Ramos (cell line): ENCODE data around the gene LONP1.
"Not testable (repeated sequence)": the region's sequence is repeated elsewhere in the genome, so short reads cannot be mapped to it uniquely, and the experiment has no call there.

Source experiments
- in situ Hi-C: fragments of 300-500 bp; cut with MboI; formaldehyde crosslinking; loops from one replicate; pipeline ENCODE4 v1.14.3; 2022; ENCODE audit warnings: low sequenced_read_pairs; ENCODE audit not compliant: unreplicated experiment

The LONP1 gene

DNA sequence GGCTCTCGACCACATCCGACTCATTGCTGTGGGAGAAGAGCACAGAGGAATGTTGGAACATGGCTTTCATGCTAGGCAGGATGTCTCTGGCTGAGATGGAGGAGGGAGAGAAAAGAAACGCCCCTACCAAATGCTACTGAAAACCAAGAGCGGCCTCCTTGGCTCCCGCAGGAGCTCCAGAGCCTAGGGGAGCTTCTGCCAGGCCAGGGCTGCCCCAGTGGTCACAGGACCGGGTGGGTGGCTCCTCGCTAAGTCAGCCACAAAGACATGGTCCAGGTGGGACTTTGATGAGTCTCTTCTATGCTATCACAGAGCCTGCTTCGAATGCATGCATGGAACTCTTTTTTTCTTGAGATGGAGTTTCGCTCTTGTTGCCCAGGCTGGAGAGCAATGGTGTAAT lies 6.7 kb downstream of the LONP1 start:
- in situ Hi-C loops: no loop called here

DNA sequence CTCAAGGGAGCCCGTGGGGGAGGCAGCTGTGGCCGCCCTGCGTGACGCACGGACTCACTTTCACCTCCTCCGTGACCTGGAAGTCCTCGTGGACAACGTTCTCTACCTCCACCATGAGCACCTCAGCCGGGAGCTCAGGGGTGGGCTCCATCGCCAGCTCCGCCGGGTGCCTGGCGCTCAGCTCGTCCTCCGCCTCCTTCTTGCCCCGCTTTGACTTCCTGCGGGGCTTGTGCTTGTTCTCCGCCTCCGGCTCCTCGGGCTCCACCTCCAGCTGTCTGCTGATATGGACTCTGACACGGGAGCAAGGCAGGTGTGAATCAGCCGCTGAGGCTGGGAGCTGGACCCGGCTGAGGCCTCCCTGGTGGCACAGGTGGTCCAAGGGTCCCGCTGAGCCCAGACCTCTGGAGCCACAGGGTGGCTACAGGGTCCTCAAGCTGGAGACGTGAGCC lies 8.2 kb downstream of the LONP1 start:
- in situ Hi-C loops: no loop called here

DNA sequence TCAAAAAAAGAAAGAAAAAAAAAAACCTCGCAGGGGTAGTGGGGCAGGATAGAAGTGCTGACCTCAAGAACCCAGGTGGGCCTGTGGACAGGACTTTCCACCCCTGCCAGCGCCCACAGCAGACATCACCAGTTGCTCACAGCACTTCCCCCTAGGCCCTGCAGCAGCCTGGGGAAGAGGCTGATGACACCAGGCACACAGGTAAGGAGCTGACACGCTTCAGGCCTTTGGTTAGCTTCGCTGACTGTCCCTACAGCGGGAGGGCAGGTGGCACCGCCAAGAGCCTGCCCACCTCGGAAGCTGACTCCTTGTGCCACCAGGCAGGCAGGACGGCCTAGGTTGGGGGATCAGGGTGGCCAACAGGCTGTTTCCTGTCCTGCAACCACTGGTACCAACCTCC lies 8.9 kb downstream of the LONP1 start:
- in situ Hi-C loops: no loop called here

DNA sequence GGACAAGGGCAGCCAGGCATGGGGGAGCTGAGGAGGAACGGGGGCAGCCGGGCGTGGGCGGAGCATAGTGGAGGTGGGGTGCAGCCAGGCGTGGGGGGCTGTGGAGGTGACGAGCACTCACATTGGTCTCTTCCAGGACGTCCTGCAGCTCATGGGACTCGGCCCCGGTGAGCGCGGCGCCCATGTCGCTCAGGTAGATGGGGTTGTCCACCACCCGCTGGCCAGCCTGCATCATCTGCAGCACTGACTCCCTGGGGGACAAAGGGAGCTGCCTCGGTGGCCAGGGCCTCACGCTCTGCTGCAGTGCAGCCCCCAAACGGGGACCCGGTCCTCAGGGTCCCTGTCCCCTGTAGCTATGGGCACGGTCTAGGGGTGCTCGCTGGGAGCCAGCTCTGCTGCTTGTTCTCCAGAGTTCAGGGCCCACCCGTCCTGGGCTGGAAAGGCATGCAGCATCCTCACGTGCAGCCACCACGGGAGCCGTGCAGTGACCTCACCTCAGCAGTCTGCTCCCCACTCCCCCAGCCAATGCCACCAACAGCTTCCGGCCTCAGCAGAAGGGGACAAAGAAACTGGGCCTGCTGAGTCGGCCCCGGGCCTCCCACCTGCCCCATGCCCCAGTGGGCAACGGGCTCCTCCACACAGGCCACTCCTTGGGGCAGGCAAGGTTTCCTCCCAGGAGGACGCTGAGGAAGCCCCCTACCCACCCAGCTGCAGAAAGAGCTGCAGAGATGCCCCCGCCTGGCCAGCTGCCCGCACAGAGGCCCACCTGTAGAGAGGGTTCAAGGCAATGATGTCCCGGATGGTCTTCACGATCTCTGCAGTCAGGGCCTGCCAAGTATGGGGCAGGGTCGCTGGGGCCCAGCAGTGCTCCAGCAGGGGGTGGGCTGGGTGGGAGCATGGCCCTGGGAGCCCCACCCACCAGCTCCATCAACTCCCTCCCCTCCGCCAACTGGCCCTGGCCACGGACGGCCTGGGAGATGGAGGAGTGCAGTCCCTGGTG lies 12.1 kb downstream of the LONP1 start:
- in situ Hi-C loops: no loop called here

DNA sequence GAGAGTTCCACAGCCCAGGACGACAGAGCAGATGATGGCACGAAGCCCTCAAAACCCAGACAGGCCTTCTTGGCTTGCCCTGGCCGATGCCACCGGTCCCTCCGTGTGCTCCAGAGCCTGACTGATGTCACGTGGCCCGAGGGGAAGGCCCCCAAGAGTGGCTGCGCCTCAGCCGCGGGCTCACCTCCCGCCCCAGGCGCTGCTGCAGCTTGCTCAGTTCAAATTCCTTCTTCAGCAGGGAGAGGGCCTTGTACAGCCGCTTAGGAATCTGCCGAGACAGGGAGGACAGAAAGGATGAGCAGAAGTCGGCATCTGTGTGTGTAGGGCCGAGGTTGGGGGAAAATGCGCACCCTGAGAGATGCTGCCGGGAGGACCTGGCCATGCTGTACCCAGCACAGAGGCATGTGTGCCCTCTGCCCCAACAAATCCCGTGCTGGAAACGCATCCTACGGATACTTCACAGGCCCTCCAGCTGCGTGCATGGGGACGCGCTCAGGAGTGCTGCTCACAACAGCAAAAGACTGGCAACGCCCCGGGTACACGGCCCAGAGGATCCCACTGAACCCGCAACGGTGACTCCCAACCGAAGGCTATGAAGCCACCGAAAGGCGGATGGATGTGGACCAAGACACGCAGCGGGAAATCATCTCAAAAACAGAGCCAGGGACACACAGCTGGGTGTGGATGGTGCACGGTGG lies 12.9 kb downstream of the LONP1 start:
- in situ Hi-C loops: no loop called here

DNA sequence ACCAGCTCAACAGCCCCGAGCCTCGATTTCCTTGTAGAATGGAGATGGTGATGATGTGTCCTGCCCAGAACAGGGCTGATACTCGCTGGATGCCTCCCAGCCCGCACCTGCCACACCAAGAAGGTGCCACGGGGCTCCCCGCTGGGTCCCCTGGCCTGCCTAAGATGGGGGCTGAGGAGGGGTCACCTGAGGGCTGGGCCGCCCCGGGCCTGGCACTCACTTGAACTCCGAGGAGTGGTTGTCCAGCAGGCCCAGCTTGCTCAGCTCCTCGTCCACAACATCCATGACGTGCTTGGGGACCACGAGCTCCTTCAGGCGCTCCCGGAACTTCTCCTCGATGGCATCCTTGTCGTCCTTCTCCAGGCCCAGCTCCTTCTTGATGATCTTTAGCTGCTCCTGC lies 14.4 kb downstream of the LONP1 start:
- in situ Hi-C loops: no loop called here

DNA sequence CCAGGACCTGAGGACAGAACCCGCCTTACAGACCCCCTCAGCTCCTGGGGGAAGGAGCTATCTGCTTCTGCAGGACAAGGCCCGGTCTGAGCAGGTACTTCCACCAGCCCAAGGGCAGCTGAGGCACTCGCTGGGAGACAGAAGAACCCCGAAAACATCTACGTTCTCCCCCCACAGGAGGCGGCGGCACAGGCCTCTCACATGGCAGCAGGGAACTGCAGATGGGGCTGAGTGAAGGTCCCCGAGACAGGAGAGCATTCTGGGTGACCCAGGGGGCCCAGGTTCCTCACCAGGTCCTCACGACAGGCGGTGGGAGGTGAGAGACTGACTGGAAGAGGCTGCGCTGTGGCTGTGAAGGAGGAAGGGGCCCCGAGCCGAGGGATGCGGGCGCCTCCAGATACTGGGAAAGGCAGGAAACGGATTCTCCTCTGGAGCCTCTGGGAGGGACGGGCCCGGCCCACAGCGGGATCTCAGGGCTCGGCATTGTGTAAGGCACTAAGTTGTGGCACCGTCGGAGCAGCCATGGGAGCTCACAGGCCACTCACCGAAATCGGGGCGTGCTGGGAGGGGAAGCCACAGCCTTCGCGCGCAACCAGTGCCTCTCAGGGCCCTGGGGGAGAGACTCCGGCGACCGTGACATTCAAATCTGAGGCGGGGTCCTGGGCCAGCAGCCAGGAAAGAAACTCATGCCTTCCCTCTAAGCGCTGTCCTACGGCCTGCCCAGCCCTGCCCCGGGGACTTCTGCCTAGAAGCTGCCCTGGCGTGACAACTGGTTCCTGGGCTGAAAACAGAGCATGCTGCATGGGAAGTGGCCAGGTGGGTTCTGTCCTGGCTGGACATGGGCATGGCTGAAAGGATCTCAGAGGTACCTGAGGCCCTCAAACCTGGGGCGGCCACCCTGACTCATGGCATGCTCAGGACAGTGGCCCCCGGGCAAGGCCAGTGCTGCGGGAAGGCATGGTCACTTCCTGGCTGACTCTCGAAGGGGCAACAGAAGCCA lies 15.8 kb downstream of the LONP1 start:
- in situ Hi-C loops: no loop called here

DNA sequence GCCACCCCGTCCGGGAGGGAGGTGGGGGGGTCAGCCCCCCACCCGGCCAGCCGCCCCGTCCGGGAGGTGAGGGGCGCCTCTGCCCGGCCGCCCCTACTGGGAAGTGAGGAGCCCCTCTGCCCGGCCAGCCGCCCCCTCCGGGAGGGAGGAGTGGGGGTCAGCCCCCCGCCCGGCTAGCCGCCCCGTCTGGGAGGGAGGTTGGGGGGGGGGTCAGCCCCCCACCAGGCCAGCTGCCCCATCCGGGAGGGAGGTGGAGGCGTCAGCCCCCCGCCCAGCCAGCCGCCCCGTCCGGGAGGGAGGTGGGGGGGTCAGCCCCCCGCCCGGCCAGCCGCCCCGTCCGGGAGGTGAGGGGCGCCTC lies 17.9 kb downstream of the LONP1 start:
- in situ Hi-C loops: not testable (repeated sequence)

DNA sequence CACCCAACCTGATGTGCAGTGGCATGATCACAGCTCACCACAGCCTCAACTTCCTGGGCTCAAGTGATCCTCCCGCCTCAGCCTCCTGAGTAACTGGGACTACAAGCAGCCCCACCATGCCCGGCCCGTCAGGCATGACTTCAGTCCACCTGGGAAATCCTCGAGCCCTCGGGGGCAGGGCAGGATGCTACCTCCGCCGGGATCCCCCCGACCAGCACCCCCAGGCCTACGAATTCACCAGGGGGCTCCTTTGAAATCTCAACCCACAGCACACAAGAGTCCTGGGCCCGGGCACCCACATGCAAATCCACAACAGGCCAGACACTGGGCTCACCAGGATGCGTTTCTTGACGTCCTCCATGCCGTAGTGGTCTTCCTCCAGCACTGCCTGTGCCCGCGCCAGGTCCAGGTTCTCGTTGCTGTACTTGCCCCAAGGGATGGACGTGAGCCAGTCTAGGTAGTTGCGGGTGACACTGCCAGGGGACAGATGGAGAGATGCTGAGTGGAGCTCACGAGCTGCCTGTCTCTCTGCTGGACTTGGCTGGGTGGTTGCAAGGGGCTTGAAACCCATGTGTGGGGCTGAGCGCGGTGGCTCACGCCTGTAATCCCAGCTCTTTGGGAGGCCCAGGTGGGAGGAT lies 19.4 kb downstream of the LONP1 start:
- in situ Hi-C loops: no loop called here

DNA sequence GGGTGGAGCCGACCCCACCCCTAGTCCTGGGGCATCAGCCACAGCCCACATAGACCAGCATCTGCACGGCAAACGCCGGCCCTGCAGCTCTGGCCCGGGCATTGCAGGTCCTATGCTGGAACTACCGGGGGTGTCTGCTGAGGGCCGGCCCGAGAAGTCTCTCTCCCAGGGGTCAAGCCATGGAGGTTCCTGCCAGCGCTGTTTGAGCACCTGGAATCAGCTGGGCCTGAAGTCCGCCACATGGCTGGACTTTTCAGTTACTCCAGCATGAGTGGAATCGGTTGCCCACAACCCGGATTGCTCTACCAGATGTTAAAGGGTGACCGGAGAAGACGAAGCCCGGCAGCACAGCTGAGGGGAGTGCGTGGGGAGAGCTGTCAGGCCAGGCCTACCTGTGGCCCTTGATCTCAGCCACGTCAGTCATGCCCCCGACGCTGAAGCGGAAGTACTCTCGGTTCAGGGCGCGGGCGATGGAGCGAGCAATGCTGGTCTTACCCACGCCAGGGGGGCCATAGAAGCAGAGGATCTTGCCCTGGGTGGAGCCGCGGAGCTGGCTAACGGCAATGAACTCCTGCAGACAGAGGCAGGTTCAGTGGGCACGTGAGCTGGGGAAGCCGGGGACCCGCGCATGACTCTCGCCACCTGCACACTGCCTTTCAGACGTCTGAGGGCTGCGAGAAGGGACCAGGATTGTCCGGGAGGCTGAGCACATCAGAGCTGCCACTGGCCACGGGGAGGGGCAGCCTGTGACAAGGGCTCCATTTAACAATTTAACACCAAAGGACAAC lies 21.1 kb downstream of the LONP1 start:
- in situ Hi-C loops: no loop called here

DNA sequence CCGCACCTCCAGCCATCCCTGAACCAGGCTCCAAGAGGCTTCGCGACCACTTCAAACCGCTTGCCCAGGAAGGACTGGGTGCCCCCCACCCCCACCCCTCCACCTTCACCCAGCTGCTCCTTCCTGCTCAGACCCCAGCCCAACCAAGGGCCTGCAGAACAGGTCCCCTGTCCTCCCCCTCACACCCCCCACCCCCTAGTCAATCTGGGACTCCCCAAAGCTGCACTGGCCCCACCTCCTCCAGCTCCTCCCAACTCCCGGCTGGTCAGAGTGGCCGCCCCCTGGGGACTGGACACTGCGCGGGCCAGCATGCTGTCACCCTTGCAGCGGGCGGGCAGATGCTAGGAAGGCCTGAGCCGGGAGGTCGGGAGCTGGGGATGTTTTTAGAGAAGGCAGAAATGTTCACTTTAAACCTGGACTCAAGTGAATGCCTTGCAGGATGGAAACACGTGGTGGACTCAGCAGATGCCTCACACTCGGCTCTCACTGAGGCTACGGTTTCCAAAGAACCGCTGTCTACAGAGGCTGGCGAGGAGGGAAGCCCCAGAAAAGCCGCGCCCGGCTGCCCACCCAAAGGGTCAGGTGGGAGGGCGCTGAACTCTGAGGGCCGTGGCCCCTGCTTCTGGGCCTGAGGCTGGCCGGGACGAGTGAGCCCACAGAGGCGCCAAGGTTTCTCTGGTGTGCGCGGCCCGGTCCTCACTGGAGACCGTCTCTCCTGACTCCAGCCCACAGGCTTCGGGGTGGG lies 21.9 kb downstream of the LONP1 start:
- in situ Hi-C loops: no loop called here

DNA sequence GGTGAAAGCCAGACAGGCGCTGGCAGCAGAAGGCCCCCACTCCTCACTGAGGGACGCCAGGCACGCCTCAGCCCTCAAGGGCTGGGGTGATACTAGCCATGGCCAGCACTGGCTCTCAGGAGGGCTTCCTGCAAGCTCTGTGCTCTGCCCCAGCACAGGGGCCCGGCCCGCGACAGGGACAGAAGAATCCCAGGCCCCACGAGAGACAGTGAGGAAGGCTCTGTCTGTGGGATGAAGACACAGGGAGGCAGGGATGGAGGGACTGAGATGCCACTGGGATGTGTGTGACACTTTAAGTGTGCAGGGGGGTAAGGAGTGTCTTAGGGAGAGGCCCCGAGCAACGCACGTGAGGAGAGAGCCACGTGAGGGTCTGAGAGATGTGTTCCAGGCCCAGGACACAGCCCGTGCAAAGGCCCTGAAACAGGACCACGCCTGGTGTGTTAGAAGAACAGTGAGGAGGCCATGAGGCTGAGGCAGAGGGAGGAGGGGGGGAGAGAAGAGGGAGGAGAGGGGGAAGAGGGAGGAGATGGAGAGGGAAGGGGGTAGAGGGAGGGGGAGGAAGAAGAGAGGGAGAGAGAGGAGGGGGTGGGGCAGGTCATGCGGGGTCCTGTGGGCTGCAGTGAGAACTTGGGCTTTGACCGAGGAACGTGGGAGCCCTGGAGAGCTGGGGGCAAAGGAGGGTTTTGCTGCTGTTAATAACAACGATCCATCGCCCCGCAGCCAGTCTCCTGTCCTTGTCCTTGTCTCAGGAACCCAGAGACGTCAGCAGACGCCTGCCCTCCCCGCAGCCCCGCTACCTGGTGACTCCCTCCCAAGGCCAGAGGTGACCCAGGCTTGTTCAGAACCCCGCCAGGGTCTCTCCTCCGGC lies 22.7 kb downstream of the LONP1 start:
- in situ Hi-C loops: no loop called here

DNA sequence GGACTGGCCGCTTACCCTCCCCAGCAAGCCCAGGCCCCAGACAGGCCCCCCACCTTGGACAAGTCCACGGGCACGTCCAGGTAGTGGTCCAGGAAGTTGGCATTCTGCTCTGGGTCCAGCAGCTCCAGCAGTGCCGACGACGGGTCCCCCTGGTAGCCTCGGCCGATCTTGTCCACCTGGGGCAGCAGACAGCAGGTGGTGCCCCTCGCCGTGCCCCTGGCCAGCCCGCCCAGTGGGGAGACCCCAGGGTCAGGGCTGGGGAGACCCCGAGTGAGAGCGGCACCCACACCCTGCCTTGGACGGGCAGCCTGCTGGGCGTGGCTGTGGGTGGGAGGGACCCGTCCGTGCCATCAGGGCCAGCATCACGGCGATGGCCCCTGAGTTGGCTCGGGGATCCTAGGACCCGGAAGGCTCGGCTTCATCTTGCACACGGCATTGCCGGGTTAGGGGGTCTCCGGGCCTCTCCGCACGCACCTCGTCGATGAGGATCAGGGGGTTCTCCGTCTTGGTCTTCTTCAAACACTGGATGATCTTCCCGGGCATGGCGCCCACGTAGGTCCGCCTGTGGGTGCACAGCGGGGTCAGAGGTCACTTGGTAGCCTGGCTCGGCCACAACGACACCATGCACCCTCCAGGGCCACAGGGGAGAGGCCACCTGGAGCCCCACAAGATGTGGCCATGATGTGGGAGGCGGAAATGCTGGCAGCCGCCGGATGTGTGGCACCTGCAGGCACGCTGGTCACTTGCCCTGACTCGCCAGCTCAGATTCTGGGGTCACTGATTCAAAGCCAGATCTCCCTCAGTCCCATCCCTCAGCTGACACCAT lies 23.5 kb downstream of the LONP1 start:
- in situ Hi-C loops: no loop called here

DNA sequence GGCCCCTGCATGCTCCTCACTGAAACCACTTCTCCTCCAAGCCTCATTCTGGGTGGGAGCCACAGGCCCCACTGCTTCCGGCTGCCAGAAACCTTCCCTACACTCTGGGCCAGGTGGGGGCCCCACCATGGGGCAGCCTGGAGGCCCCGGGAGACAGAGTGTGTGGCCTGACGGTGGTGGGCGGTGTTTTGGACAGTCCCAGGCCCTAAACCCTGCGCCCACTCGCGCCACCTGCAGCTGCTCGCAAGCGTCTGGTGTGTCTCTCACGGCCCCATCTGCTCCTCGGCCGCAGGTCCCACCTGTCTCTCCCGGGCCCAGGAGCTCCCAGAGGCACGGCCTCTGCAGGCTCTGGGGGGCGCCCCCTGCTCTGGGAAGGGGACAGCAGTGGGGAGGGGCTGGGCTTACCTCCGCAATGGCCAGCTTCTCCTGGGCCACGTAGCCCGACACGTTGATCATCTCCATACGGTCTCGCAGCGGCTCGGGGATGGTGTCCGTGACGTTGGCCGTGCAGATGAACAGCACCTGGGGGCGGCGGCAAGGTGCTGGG lies 24.2 kb downstream of the LONP1 start:
- in situ Hi-C loops: no loop called here

DNA sequence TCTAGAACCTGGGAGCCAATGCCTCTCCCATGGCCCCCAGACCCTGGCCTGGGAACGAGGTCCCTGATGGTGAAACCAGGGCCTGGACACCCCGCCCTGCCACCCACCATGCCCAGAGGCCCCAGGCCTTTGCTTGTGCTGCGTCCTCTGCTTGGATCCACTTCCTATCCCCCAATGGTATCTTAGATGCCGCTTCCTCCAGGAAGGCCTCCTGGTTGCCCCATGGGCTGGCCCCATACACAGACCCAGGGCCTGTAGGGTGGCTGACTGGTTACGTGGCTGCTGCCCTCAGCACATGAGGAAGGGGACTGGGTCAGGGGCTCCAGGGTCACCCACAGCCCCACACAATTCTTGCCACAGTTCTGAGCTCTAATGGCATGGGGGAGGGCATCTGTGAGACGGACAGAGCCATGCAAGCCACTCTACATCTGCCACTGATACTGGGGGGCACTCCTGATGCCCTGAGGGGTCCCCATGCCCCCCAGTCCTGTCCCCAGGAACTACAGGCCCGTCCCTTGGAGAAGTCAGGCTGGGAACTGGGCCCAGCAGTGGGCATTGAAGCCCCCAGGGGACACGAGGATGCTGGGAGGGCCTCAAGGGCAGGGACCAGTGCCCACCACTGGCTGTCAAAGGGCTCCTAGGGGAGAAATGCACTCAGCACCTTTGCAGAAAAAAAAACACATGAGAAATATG lies 24.8 kb downstream of the LONP1 start:
- in situ Hi-C loops: no loop called here
